Transverse colon (tissue), 4 donors: ENCODE data around the gene OSTN. TPM values are rescaled to one million over a fixed set of nuclear protein-coding genes. Genes with fewer than 3 reads are reported as not detected.

Experiments used
- DNase-seq: peaks from one replicate; pipeline ENCODE4 v3.0.0-alpha.2; 2019
- H3K27ac ChIP-seq, 4 donors: fragments of 200-600 bp; sonication (generic); 2 replicates each; pipeline ENCODE4 v1.5.1; 2016 to 2018; ENCODE audit warnings: inconsistent platforms in 4 of 4
- H3K27me3 ChIP-seq: fragments of 200-600 bp; sonication (generic); 2 replicates; pipeline ENCODE4 v1.5.1; 2017; ENCODE audit warnings: inconsistent platforms
- H3K36me3 ChIP-seq, 4 donors: fragments of 200-600 bp; sonication (generic); 2 replicates each; pipeline ENCODE4 v1.5.1; 2017 to 2019; ENCODE audit warnings: inconsistent platforms in 4 of 4
- H3K4me1 ChIP-seq, 4 donors: fragments of 200-600 bp; sonication (generic); 2 replicates each; pipeline ENCODE4 v1.5.1; 2017 to 2020; ENCODE audit warnings: inconsistent platforms in 4 of 4
- H3K4me3 ChIP-seq, 4 donors: fragments of 200-600 bp; sonication (generic); 1 replicate in 1 of 4; 2 replicates in 3 of 4; pipeline versions ENCODE4 v1.5.1 to v1.6.1; 2017 to 2019; ENCODE audit warnings: inconsistent platforms in 4 of 4
- H3K9me3 ChIP-seq, 2 donors: fragments of 200-600 bp; sonication (generic); 2 replicates each; pipeline ENCODE4 v1.5.1; 2017 to 2019; ENCODE audit warnings: inconsistent platforms in 2 of 2
- EP300 ChIP-seq: sonication (generic); formaldehyde crosslinking; IDR thresholded peaks from one replicate; pipeline ENCODE4 v1.6.1; 2017; ENCODE audit warnings: antibody characterized with exemption, low read depth
- POLR2A ChIP-seq: fragments of 450-650 bp; IDR thresholded peaks from one replicate; pipeline ENCODE4 v1.6.1; 2016; ENCODE audit warnings: antibody characterized with exemption, mild to moderate bottlenecking, moderate library complexity
- POLR2AphosphoS5 ChIP-seq, 3 donors: sonication (generic); formaldehyde crosslinking; IDR thresholded peaks; one replicate each; pipeline ENCODE4 v1.6.1; 2016; ENCODE audit warnings: antibody characterized with exemption in 3 of 3
- WGBS, 2 donors: methylation state at CpG; one replicate each; pipeline ENCODE4 v1.1.5; 2018; ENCODE audit warnings: low coverage in 1 of 2; 5-methylcytosine and 5-hydroxymethylcytosine counted together
- in situ Hi-C, 4 donors: fragments of 200-750 bp; cut with MboI; loops; one replicate each; pipeline versions ENCODE4 v1.15.0 to v1.15.1; 2017; ENCODE audit warnings: low sequenced_read_pairs in 3 of 4, low pct_ligation_motif_present in 1 of 4, low pct_unique_long_range_greater_than_20kb in 1 of 4
- intact Hi-C: fragments of 100-400 bp; cut with DNase I; formaldehyde crosslinking; loops from one replicate; pipeline ENCODE4 v1.15.1; 2023; ENCODE audit warnings: low total_unique reads
- total RNA-seq, 4 donors: library from RNA; depleted of rRNA; stranded (reverse); fragments of >200 nt; gene quantifications; one replicate each; pipeline ENCODE4 v1.1.0, GENCODE V29; 2016
- TF ChIP-seq, protein P1 (sequence below), 5 experiments: fragments of 200-600 bp in 3 of 5; fragments of 450-650 bp in 2 of 5; sonication (generic) in 3 of 5; IDR thresholded peaks; 1 replicate in 2 of 5; 2 replicates in 3 of 5; pipeline ENCODE4 v1.5.1; 2016 to 2017; ENCODE audit warnings: antibody characterized with exemption in 5 of 5, inconsistent platforms in 3 of 5, mild to moderate bottlenecking in 2 of 5, moderate library complexity in 1 of 5

Gene OSTN
- total RNA-seq, 4 donors from 2014 or later: 0.14 to 0.16 TPM; not detected in 2

DNA sequence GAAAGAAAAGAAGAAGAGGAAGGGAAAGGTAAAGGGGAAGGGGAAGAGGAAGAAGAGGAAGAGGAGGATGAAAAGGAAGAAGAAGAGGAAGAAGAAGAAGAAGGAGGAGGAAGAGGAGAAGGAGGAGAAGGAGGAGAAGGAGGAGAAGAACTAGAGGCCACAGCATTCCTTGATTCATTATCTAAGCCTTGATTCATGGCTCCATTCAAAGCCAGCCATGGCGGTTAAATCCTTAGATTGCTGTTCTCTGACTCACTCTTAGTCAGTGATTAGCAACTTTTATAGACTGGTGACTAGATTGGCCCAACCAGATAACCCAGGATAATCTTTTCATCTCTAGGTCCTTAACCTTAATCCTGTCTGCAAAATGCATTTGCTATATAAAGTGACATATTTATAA, 47.6 kb downstream of the OSTN start:
- H3K36me3 ChIP-seq: no peaks in the 10 kb centered on the region
- DNase-seq: no peak
- no peaks in the 10 kb centered on the region for H3K9me3 ChIP-seq
- no peaks in the 10 kb centered on the region for H3K4me1 ChIP-seq
- H3K4me3 ChIP-seq: no peak overlapping the region
- TF ChIP-seq POLR2AphosphoS5 (IDR thresholded peaks at IDR 0.05) (no peak), POLR2A (no peak), EP300 (no peak)
- TF ChIP-seq, protein P1, sequence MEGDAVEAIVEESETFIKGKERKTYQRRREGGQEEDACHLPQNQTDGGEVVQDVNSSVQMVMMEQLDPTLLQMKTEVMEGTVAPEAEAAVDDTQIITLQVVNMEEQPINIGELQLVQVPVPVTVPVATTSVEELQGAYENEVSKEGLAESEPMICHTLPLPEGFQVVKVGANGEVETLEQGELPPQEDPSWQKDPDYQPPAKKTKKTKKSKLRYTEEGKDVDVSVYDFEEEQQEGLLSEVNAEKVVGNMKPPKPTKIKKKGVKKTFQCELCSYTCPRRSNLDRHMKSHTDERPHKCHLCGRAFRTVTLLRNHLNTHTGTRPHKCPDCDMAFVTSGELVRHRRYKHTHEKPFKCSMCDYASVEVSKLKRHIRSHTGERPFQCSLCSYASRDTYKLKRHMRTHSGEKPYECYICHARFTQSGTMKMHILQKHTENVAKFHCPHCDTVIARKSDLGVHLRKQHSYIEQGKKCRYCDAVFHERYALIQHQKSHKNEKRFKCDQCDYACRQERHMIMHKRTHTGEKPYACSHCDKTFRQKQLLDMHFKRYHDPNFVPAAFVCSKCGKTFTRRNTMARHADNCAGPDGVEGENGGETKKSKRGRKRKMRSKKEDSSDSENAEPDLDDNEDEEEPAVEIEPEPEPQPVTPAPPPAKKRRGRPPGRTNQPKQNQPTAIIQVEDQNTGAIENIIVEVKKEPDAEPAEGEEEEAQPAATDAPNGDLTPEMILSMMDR (IDR thresholded peaks at IDR 0.05): no peak
- 60 to 68% methylated on average over 1 of the region's 1 CpG for WGBS, 2 donors
- intact Hi-C loops (no loop called here), in situ Hi-C loops (no loop called here)
- no peak overlapping the region for H3K27ac ChIP-seq
- no peaks in the 10 kb centered on the region for H3K27me3 ChIP-seq

DNA sequence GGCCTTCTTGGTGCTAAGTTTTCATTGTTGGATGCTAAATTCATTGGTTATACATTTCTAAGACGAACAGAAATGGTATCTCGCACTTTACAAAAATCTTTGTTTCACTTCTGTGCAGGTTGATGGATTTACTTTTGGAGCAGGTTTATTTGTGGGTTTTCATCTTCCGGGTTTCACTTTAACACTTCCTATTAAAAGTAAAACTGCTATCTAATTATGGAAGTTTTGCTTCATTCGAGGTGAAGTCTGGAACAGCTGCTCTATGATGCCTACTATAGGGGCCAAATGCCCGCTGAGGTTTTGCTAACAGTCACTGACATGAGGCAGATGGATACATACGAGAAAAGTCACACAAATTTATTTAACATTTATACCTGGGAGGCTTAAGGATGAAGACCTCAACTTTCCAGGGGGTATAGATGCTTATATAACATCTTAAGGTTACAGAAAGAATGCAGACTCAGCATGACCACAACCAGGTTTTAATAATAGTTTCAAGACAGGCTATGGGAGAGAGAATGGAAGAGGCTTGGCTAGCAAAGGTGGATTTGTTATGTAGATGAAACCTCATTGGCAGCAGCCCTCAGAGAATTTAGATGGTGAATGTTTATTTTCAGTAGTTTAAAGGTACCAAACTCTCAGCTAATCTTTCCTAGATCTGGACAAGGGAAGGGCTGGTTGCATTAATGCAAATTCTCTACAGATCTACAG, 54.2 kb downstream of the OSTN start:
- Histone ChIP-seq H3K27ac (no peak overlapping the region), H3K9me3 (no peaks in the 10 kb centered on the region), H3K27me3 (no peaks in the 10 kb centered on the region), H3K4me3 (no peak overlapping the region), H3K36me3 (no peaks in the 10 kb centered on the region), H3K4me1 (no peaks in the 10 kb centered on the region)
- in situ Hi-C loops: no loop called here
- no peak for TF ChIP-seq EP300
- no peak for TF ChIP-seq POLR2AphosphoS5 (IDR thresholded peaks at IDR 0.05)
- no peak for TF ChIP-seq POLR2A
- TF ChIP-seq, protein P1 (IDR thresholded peaks at IDR 0.05): no peak
- 63 to 93% methylated on average over 3 to 6 of the region's 6 CpGs for whole genome bisulfite sequencing, 2 donors
- DNase-seq: no peak
- intact Hi-C loops: no loop called here

DNA sequence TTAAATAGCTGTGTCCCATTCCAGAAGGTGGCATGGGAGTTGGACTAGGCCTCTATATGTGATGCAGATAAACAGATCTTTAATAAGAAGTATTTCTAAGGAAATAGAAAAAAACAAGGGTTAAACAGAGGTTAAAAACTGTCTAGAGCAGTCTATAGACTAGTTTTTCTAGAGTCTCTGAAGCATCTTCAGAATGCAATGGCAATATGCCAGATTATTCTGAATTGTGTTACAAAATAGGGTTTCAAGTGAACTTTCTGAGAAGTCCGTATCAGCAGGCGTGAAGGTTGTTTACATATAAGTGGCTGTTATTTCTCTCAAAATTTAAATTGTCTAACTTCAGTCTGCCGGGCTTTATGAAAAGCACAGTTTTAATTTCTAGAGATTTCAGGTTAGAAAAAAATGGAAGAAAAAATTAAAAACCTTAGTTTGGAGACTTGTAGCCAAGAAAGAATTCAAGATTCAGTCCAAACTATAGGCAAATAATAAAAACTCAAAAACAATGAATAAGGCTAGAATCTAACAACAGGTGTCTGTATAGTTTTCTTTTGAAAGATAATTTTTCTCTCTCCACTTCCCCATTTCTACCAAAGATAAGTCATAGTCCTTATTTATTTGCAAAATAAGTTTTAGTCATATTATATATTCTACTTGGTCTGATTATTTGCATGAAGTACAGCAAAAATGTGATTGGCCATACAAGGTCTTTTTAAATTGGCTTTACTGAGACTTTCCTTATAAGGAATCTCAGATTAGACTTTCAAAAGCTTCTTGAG, 55.2 kb downstream of the OSTN start:
- Histone ChIP-seq H3K4me3 (no peak overlapping the region), H3K9me3 (no peaks in the 10 kb centered on the region), H3K36me3 (no peaks in the 10 kb centered on the region), H3K27me3 (no peaks in the 10 kb centered on the region), H3K4me1 (no peaks in the 10 kb centered on the region), H3K27ac (no peak overlapping the region)
- intact Hi-C loops: no loop called here
- DNase-seq: no peak
- TF ChIP-seq, protein P1 (IDR thresholded peaks at IDR 0.05): no peak
- no peak for TF ChIP-seq EP300
- TF ChIP-seq POLR2AphosphoS5 (IDR thresholded peaks at IDR 0.05): no peak
- no peak for TF ChIP-seq POLR2A
- in situ Hi-C loops: no loop called here
- 66 to 74% methylated on average over 3 of the region's 3 CpGs for WGBS, 2 donors

DNA sequence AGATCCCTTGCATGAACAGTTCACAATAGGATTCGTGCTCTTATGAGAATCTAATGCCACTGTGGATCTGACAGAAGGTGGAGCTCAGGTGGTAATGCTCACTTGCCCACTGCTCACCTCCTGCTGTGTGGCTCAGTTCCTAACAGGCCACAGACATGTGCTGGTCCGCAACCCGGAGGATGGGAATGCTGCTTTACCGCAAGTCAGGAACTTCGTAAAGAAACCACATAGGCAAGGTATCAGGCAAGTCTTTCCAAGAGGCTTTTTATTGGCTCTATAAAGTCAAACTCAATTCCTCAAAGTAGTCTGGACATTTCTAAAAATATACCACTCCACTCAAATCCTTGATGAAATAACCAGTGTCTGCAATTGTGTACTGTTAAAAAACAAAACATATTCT, 56.1 kb downstream of the OSTN start:
- Histone ChIP-seq H3K4me3 (no peak overlapping the region), H3K36me3 (no peaks in the 10 kb centered on the region), H3K27ac (no peak overlapping the region), H3K4me1 (no peaks in the 10 kb centered on the region), H3K27me3 (no peaks in the 10 kb centered on the region), H3K9me3 (no peaks in the 10 kb centered on the region)
- WGBS, 2 donors: 65 to 85% methylated on average over 4 to 5 of the region's 5 CpGs
- no peak for DNase-seq
- in situ Hi-C loops (no loop called here), intact Hi-C loops (no loop called here)
- no peak for TF ChIP-seq POLR2A
- TF ChIP-seq, protein P1 (IDR thresholded peaks at IDR 0.05): no peak
- no peak for TF ChIP-seq POLR2AphosphoS5 (IDR thresholded peaks at IDR 0.05)
- no peak for TF ChIP-seq EP300
